A673 (cell line): Measurements from ENCODE around the gene CYTH1.

Experiments
- CTCF ChIP-seq: fragments of 300-800, 200-600 bp; sonication (generic); conservative IDR thresholded peaks from 2 replicates; pipeline ENCODE4 v1.5.1; 2017; ENCODE audit warnings: low read depth, mild to moderate bottlenecking, antibody characterized with exemption, low read length, moderate library complexity, mixed read lengths
- EZH2 ChIP-seq: fragments of 200-600 bp; sonication (generic); IDR thresholded peaks from 2 replicates; pipeline ENCODE4 v1.6.1; 2017; ENCODE audit warnings: borderline replicate concordance, low read depth, mild to moderate bottlenecking, mixed read lengths, antibody characterized with exemption, low read length; ENCODE audit not compliant: poor library complexity, severe bottlenecking

- TF ChIP-seq CTCF = no peak
- no peak for TF ChIP-seq EZH2
Observed at GRCh38 chr17:78767806-78768205, 14.3 kb downstream of the CYTH1 start.
